ENCODE results near the gene ARHGAP36. TPM values are rescaled to one million over a fixed set of nuclear protein-coding genes. Genes with fewer than 3 reads are reported as not detected.

Gene ARHGAP36
- total RNA-seq, 1 donor from 2014 or later = 2.0 TPM

DNA sequence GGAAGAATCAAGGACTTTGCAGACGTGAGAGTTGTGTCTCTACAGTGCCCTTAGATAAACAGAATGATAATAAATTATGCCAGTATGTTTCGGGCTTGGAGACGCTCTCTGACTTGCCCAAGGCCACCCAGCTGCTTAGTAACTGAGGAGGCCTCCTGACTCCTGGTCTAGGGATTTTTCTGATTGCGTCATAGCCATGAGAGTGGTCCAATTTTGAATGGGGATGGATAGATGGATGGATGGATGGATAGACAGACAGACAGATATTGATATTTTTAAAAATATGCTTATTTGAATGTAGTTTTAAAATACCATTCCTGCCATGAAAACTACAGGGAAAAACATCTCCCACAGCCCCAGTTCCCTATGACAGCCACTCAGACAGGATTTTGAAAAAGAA, 15.5 kb downstream of the ARHGAP36 start:
- Histone ChIP-seq H3K4me1 (no peaks in the 10 kb centered on the region), H3K4me3 (no peak overlapping the region), H3K36me3 (no peaks in the 10 kb centered on the region), H3K27ac (no peak overlapping the region), H3K27me3 (no peaks in the 10 kb centered on the region), H3K9me3 (no peaks in the 10 kb centered on the region)
- no peak for TF ChIP-seq POLR2A (IDR thresholded peaks at IDR 0.05)
- TF ChIP-seq POLR2AphosphoS5 (IDR thresholded peaks at IDR 0.05; ENCODE audit: insufficient read depth in 1 of 2, low read depth in 1 of 2) = no peak
- TF ChIP-seq, protein P1, sequence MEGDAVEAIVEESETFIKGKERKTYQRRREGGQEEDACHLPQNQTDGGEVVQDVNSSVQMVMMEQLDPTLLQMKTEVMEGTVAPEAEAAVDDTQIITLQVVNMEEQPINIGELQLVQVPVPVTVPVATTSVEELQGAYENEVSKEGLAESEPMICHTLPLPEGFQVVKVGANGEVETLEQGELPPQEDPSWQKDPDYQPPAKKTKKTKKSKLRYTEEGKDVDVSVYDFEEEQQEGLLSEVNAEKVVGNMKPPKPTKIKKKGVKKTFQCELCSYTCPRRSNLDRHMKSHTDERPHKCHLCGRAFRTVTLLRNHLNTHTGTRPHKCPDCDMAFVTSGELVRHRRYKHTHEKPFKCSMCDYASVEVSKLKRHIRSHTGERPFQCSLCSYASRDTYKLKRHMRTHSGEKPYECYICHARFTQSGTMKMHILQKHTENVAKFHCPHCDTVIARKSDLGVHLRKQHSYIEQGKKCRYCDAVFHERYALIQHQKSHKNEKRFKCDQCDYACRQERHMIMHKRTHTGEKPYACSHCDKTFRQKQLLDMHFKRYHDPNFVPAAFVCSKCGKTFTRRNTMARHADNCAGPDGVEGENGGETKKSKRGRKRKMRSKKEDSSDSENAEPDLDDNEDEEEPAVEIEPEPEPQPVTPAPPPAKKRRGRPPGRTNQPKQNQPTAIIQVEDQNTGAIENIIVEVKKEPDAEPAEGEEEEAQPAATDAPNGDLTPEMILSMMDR (IDR thresholded peaks at IDR 0.05) = no peak
- intact Hi-C loops (cut with DNase I) = no loop called here
- peak in 1 of 2 donors; percentile 49 for DNase-seq (ENCODE audit: extremely low spot score in 2 of 2)

DNA sequence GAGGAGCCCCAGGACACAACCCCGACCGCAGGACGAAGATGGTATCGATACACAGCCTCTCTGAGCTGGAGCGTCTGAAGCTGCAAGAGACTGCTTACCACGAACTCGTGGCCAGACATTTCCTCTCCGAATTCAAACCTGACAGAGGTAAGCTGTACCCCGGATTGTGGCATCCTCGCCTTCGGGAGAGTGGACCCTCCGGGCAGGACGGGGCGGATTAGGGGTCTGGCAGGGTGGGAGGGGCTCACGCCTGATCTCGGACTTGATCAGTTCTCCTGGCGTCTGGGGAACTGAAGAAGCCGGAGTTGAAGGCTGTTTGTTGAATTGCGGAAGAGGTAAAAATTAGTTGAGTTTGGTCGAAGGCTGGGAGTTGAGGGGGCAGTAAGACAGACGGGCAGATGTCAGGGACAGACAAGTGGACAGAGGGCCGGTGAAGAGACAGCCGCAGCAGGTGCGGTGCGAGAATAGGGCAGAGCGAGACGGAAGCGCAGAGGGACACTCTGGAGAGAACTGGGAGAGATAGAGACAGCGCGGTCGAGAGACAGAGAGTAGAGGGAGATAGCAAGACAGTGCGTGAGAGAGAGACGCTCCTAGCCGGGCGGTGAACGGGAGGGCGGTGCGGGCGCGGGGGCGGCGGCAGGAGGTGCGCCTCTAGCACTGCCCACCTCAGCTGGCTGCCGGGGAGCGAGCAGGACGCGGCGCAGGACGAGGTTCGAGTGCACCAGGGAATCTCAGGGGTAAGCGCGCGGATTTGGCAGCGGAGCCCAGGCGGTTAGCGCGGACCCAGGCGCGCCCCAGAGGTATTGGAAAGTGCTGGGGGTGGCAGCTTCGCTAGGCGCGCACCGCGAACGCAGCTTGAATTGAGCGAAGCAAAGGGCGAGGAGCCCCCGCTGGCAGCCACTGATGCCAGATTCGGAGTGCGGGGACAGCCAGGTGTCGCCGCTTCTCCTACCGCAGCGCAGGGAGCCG, 23.9 kb downstream of the ARHGAP36 start:
- H3K4me3 ChIP-seq = no peak overlapping the region
- H3K9me3 ChIP-seq = no peaks in the 10 kb centered on the region
- no peak for TF ChIP-seq POLR2A (IDR thresholded peaks at IDR 0.05)
- TF ChIP-seq POLR2AphosphoS5 (IDR thresholded peaks at IDR 0.05; ENCODE audit: insufficient read depth in 1 of 2, low read depth in 1 of 2) = no peak
- TF ChIP-seq, protein P1 (IDR thresholded peaks at IDR 0.05) = no peak
- no peaks in the 10 kb centered on the region for H3K36me3 ChIP-seq
- no peaks in the 10 kb centered on the region for H3K4me1 ChIP-seq
- no peak for DNase-seq (ENCODE audit: extremely low spot score in 2 of 2)
- no peaks in the 10 kb centered on the region for H3K27me3 ChIP-seq
- no peak overlapping the region for H3K27ac ChIP-seq
- intact Hi-C loops (cut with DNase I) = no loop called here

DNA sequence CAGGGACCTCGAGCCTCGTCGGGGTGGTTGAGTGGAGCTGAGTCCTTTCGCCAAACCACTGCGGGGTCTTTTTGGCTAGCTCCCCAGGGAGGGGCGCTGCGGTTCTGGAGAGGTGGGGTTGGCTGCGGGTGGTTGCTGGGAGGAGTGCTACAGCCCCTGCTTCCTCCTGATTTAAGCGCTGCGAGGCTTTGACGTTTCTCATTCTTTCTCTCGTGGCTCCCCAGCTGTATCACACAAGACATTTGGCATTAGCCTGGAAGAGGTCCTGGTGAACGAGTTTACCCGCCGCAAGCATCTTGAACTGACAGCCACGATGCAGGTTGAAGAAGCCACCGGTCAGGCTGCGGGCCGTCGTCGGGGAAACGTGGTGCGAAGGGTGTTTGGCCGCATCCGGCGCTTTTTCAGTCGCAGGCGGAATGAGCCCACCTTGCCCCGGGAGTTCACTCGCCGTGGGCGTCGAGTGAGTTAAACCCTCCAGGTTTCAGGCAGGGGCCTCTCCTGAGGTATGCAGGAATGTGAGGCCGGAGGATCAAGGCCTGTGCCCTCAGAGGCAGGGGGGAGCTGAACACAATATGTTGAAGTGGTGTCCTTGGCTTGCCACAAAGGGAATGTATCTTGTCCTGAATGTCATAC, 25.5 kb downstream of the ARHGAP36 start:
- no peaks in the 10 kb centered on the region for H3K27me3 ChIP-seq

DNA sequence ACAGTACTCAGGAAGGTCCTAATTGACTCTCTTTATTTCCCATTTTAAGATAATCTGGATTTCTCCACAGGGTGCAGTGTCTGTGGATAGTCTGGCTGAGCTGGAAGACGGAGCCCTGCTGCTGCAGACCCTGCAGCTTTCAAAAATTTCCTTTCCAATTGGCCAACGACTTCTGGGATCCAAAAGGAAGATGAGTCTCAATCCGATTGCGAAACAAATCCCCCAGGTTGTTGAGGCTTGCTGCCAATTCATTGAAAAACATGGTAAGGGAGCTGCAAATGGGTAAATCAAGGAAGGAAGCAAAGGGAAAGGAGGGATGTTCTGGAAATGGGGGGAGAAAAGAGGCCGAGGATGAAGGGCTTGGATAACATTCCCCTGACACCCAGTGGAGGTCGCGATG, 26.0 kb downstream of the ARHGAP36 start:
- Histone ChIP-seq H3K4me1 (no peaks in the 10 kb centered on the region), H3K36me3 (no peaks in the 10 kb centered on the region), H3K27me3 (no peaks in the 10 kb centered on the region), H3K4me3 (no peak overlapping the region), H3K27ac (no peak overlapping the region), H3K9me3 (no peaks in the 10 kb centered on the region)
- DNase-seq (ENCODE audit: extremely low spot score in 2 of 2) = no peak
- TF ChIP-seq POLR2A (IDR thresholded peaks at IDR 0.05) (no peak), POLR2AphosphoS5 (IDR thresholded peaks at IDR 0.05; ENCODE audit: insufficient read depth in 1 of 2, low read depth in 1 of 2) (no peak)
- TF ChIP-seq, protein P1 (IDR thresholded peaks at IDR 0.05) = no peak
- intact Hi-C loops (cut with DNase I) = no loop called here

More for the DNA sequence above, 25.5 kb downstream of the ARHGAP36 start:
- H3K9me3 ChIP-seq = no peaks in the 10 kb centered on the region
- H3K27ac ChIP-seq = no peak overlapping the region
- DNase-seq (ENCODE audit: extremely low spot score in 2 of 2) = no peak
- H3K4me3 ChIP-seq = no peak overlapping the region
- intact Hi-C loops (cut with DNase I) = no loop called here
- TF ChIP-seq POLR2AphosphoS5 (IDR thresholded peaks at IDR 0.05; ENCODE audit: insufficient read depth in 1 of 2, low read depth in 1 of 2) (no peak), POLR2A (IDR thresholded peaks at IDR 0.05) (no peak)
- TF ChIP-seq, protein P1 (IDR thresholded peaks at IDR 0.05) = no peak
- H3K36me3 ChIP-seq = no peaks in the 10 kb centered on the region
- H3K4me1 ChIP-seq = no peaks in the 10 kb centered on the region

Data from vagina (tissue), 2 donors.